HG02885 (cell line): ENCODE measurements around the gene FLAD1.

Experiments used
- ATAC-seq: cut with Tn5 transposase; IDR thresholded peaks from one replicate; pipeline ENCODE4 v1.9.1; 2021; ENCODE audit warnings: mild to moderate bottlenecking; ENCODE audit not compliant: unreplicated experiment, poor library complexity

The FLAD1 gene

GRCh38 chr1:155002464-155003226, 19.5 kb downstream of the FLAD1 start, which contains the start of gene ZBTB7B:
ZBTB7B (plus strand) TSS chr1:155002802; CDS start chr1:155014661, 11,859 bp downstream.
- peak; percentile 4 for ATAC-seq

- ATAC-seq = no peak
These were observed 20.2 kb downstream of the FLAD1 start for GRCh38 chr1:155003227-155003765.

- ATAC-seq = no peak
These were observed 20.7 kb downstream of the FLAD1 start for GRCh38 chr1:155003766-155004351.

DNA sequence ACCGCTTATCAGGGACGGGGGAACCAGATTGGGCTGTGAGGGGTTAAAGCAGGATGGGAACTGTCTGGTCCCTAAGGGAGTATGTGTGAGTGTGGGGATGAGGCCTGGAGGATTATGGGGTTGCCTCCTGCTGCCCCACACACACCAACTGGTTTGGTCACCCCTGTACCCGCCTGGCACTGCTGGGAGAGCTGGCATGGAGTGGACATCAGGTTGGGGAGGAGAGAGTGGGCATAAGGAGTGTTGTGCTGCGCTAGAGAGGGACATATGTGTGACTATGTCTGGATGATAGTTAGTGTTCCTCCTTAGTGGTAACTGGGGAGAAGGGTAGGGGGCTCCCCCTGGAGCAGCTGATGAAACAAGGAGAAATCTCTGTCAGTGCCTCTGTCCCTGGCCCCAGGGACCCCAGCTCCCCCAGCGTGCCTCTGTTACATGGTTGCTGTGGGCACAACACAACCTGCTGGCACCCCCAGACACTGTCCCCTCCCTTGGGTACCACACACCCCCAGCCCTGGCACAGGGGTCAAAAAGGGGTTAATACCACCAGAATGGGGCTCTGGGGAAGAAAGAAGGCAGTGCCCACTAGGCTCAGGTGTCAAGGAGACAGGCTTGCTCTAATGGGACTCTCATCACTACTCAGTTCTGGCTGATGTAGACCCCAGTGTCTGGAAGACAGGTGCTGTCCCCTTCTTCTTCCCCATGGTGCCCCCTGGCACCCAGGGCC, 21.4 kb downstream of the FLAD1 start:
- ATAC-seq = no peak

GRCh38 chr1:155005076-155006011, 22.2 kb downstream of the FLAD1 start:
- no peak for ATAC-seq

DNA sequence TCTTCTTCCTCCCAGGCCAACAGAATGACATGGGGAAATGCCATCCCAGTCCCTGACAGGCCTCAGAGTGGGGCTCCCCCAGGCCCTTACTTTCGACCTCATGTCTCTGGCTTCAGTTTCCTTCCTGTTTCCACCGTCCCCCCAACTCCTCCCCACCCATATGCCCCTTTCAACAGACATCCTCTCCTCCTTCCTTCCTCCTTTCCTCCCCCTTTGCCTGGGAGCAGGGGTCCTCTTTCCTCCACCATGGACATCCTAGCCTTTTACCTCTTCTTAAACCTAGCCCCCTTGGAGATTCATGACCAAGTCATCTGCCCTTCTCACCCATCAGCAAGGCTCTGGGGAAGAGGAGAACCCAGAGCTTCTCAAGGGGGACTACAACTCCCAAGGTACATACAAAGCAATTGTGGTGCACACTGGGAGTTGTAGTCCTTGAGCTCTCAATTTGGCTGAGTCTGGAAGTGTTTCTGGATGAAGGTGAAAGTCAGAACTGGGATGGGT, 23.5 kb downstream of the FLAD1 start:
- no peak for ATAC-seq

GRCh38 chr1:155007251-155007828, 24.2 kb downstream of the FLAD1 start:
- ATAC-seq = no peak

GRCh38 chr1:155008015-155008941, 25.1 kb downstream of the FLAD1 start:
- ATAC-seq = no peak

DNA sequence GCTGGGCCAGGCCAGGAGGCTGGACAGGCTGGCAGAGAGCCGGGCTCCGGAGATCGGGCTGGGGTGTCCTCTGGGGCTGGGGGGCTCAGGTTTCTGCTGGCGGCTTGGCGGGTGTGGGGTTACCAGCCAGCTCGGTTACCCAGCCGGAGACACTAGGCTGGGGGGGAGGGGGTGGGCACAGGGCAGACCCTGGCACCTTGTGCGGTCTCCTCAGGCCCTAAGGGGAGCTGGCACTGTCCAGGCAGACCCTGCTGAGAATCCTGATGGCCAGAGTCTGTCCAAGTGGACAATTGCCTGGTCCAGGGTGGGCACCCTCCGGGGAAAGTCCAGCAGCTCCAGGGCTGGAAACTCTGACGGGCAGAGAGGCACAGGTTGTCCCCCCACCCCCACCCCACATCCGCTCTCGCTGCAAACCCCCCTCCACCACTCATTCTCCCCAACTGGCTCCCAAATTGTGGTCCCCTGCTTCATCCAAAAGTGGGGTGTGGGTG, 26.1 kb downstream of the FLAD1 start:
- ATAC-seq = no peak

DNA sequence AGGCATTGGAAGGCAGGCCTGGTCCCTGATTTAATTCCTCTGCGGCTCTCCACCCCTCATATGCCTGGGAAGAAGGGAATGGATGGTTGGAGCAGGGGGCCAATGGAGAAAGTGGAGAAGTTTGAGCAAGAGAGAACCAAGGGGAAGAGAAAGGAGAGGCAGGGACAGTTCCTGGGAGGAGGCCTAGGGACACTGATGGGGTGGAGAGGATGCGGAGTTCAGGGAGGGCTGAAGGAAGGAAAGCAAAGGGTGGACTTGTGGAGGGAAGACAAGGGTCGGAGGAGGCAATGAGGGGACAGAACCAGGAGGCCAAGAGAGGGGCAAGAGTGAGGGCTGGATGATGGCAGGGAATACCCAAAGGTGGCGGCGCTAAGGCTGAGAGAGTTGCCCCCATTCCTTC, 26.6 kb downstream of the FLAD1 start:
- ATAC-seq = no peak

- no peak for ATAC-seq
These were observed 27.2 kb downstream of the FLAD1 start for GRCh38 chr1:155010211-155010918.

DNA sequence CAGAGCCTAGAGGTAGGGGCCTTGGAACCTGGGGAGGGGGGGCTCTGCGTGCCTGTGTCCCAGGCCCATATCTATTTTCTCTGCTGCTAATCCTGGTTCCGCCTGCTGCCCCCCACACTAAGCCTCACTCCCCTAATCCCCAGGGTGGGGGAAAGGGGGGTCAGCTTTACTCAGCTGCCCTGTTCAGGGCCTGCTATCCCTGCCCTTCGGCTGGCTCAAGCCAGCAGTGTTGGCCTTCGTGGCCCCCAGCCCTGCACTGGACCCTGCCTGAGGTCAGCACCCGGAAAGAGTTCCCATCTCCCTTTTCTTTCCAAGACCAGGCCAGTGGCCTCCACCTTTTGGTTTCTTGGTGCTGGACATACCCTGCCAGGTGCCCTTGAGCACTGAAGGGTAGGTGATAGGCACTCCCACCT, 27.9 kb downstream of the FLAD1 start:
- ATAC-seq = no peak

DNA sequence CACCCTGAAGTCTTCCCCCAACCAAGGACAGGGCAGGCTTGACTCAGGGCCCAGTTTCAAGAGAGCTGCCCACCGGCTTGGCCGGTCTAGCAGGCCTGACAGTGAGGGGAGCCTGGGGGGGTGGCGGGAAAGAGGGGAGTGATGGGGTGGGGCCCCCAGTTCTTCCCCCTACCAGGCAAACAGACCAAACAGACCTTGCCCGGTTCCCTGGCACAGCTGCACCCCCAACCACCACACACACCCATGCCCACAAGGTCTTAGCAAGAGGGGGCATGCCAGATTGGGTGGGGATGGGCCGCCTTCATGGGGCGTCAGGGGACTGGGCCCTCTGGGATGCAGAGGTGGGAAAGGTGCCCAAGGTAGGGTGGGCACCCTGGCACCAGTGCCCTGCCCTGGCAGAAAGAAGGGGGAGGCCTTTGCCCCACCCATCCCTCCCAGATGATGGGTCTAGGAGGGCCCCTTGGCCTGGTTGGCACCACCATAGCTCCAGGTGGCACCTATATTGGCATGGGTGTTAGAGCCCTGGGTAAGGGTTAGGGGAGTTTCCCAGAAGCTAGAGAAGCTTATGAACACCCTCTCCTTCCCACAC, 28.4 kb downstream of the FLAD1 start:
- ATAC-seq = no peak

GRCh38 chr1:155012026-155012546, 28.9 kb downstream of the FLAD1 start:
- no peak for ATAC-seq

DNA sequence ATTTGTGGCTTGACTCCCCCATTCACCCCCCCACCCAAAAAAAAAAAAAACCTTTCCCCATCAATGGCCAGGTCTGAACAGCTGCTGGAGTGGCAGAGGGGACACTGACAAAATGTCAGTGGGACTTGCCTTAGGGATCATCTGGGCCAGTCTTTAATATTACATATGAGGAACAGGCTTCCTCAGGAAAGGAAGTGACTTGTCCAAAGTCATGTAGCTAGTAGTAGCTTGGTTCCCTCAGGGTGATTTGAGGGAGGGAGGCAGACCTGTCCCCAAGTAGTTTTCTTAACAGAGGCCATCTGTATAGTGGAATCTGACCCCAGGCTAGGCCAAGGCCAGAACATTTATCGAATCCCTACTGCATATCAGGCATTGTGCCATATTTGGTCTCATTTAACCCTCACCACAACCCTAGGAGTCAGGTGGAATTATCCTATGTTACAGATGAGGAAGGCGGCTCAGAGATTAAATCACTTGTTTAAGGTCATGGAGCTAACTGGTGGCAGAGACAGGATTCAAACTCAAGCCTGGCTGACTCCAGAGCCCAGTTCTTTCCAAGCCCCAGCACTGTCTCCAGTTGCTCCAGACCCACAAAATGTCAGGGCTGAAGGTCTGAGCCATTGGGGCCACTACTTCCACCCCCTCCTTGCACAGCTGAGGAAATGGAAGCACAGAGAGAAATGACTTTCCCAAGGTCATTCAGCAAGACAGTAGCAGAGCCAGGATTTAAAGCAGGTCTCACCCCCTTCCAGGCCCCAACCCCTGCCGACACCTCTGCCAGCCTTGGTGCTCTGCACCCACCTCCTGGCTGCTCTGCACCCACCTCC, 29.8 kb downstream of the FLAD1 start:
- ATAC-seq = no peak

DNA sequence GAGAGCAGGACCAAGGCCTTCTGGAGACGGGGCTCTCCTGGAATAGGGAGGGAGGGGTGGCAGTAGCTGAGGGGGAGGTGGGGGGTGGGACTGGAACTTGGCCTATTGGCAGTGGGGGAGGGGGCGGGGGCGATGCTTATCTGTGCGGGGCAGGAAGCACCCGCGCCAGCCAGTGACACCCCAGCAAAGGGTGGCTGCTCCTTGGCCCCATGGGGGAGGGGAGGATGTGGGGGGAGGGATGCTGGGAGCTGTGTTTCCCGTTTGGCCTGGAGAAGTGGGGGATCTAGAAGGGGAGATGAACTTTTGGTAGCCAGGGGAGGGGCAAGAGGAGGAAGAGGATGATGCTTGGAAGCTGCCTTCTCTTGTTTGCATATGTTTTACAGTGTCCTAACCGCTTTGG, 30.5 kb downstream of the FLAD1 start:
- ATAC-seq = no peak
